CD14-positive monocyte (primary cell): Measurements from ENCODE around the gene DDX6. TPM values are rescaled to one million over a fixed set of nuclear protein-coding genes. Genes with fewer than 3 reads are reported as not detected.

Source experiments
- DNase-seq, 3 donors: peaks; one replicate each; pipeline ENCODE4 v3.0.0-alpha.2; 2011 to 2022
- H2AFZ ChIP-seq: 2 replicates; pipeline ENCODE4 v1.6.0; 2012; ENCODE audit warnings: mild to moderate bottlenecking, low read depth, low read length, inconsistent platforms; ENCODE audit not compliant: insufficient read depth, poor library complexity, severe bottlenecking
- H3K27ac ChIP-seq, 2 donors: 1 replicate in 1 of 2; 2 replicates in 1 of 2; pipeline ENCODE4 v1.5.1; 2012 to 2013; ENCODE audit warnings: low read length in 2 of 2, control low read depth in 1 of 2, inconsistent platforms in 1 of 2, low read depth in 1 of 2, mild to moderate bottlenecking in 1 of 2
- H3K27me3 ChIP-seq, 2 donors: one replicate each; pipeline versions ENCODE4 v1.6.0 to v1.6.1; 2011 to 2013; ENCODE audit warnings: low read length in 2 of 2; ENCODE audit not compliant: control insufficient read depth in 2 of 2, insufficient read depth in 2 of 2
- H3K36me3 ChIP-seq, 2 donors: replicated peaks in 1 of 2; 1 replicate in 1 of 2; 2 replicates in 1 of 2; pipeline versions ENCODE4 v1.5.1 to v1.6.1; 2012 to 2013; ENCODE audit warnings: low read length in 2 of 2, control low read depth in 1 of 2, inconsistent platforms in 1 of 2, mild to moderate bottlenecking in 1 of 2; ENCODE audit not compliant: insufficient read depth in 2 of 2, control insufficient read depth in 1 of 2
- H3K4me1 ChIP-seq, 2 donors: 1 replicate in 1 of 2; 2 replicates in 1 of 2; pipeline versions ENCODE4 v1.5.1 to v1.6.1; 2012 to 2013; ENCODE audit warnings: low read length in 2 of 2, control low read depth in 1 of 2, inconsistent platforms in 1 of 2, mild to moderate bottlenecking in 1 of 2, moderate library complexity in 1 of 2; ENCODE audit not compliant: insufficient read depth in 2 of 2, control insufficient read depth in 1 of 2
- H3K4me2 ChIP-seq: replicated peaks from 2 replicates; pipeline ENCODE3; 2012; ENCODE audit warnings: low read length, moderate library complexity, mild to moderate bottlenecking; ENCODE audit not compliant: poor library complexity, severe bottlenecking; ENCODE audit errors: extremely low read depth
- H3K4me3 ChIP-seq, 3 experiments: fragments of 200-600 bp in 1 of 3; sonication (generic) in 1 of 3; replicated peaks in 1 of 3; 1 replicate in 2 of 3; 2 replicates in 1 of 3; pipeline ENCODE4 v1.5.1; 2011 to 2013; ENCODE audit warnings: low read length in 3 of 3, mild to moderate bottlenecking in 3 of 3, control low read depth in 2 of 3, low read depth in 2 of 3, inconsistent platforms in 1 of 3, moderate library complexity in 1 of 3
- H3K79me2 ChIP-seq: 2 replicates; pipeline ENCODE4 v1.6.0; 2012; ENCODE audit warnings: mild to moderate bottlenecking, control low read depth, inconsistent platforms, low read length, moderate library complexity; ENCODE audit not compliant: insufficient read depth
- H3K9ac ChIP-seq: 2 replicates; pipeline ENCODE4 v1.6.0; 2017; ENCODE audit warnings: low read length, mild to moderate bottlenecking; ENCODE audit not compliant: insufficient read depth, poor library complexity, severe bottlenecking
- H3K9me3 ChIP-seq, 2 donors: replicated peaks in 1 of 2; 1 replicate in 1 of 2; 2 replicates in 1 of 2; pipeline versions ENCODE4 v1.5.1 to v1.6.1; 2012 to 2013; ENCODE audit warnings: low read length in 2 of 2, control low read depth in 1 of 2; ENCODE audit not compliant: control insufficient read depth in 1 of 2, insufficient read depth in 1 of 2
- H4K20me1 ChIP-seq: 2 replicates; pipeline ENCODE4 v1.6.0; 2012; ENCODE audit warnings: mild to moderate bottlenecking, low read length, control low read depth, moderate library complexity; ENCODE audit not compliant: insufficient read depth
- H3K27ac Mint-ChIP-seq, 7 donors: one replicate each; pipeline ENCODE4 v1.8.0; 2020; ENCODE audit warnings: mild to moderate bottlenecking in 7 of 7, mixed read lengths in 7 of 7, moderate library complexity in 6 of 7, inconsistent platforms in 2 of 7
- H3K27me3 Mint-ChIP-seq, 3 donors: one replicate each; pipeline ENCODE4 v1.8.0; 2021 to 2022; ENCODE audit warnings: low read depth in 3 of 3, mild to moderate bottlenecking in 3 of 3, mixed read lengths in 3 of 3, moderate library complexity in 3 of 3, inconsistent platforms in 1 of 3
- H3K36me3 Mint-ChIP-seq, 2 donors: one replicate each; pipeline ENCODE4 v1.8.0; 2020; ENCODE audit warnings: mixed read lengths in 2 of 2, inconsistent platforms in 1 of 2, mild to moderate bottlenecking in 1 of 2
- H3K4me1 Mint-ChIP-seq: one replicate; pipeline ENCODE4 v1.8.0; 2020; ENCODE audit warnings: mild to moderate bottlenecking, mixed read lengths
- H3K4me3 Mint-ChIP-seq, 2 donors: one replicate each; pipeline ENCODE4 v1.8.0; 2020; ENCODE audit warnings: mild to moderate bottlenecking in 2 of 2, mixed read lengths in 2 of 2, moderate library complexity in 1 of 2
- H3K9me3 Mint-ChIP-seq, 7 donors: one replicate each; pipeline ENCODE4 v1.8.0; 2020 to 2022; ENCODE audit warnings: mixed read lengths in 7 of 7, mild to moderate bottlenecking in 6 of 7, moderate library complexity in 6 of 7, inconsistent platforms in 2 of 7
- CTCF ChIP-seq: fragments of 200-600 bp; IDR thresholded peaks from one replicate; pipeline ENCODE4 v1.8.0; 2022; ENCODE audit warnings: antibody characterized with exemption, mild to moderate bottlenecking
- WGBS: methylation state at CpG from one replicate; pipeline ENCODE4 v1.1.5; 2013; ENCODE audit warnings: missing lambda C conversion rate; ENCODE audit not compliant: insufficient coverage; 5-methylcytosine and 5-hydroxymethylcytosine counted together
- intact Hi-C, 2 donors: fragments of 100-400 bp; cut with micrococcal nuclease; formaldehyde crosslinking; loops; one replicate each; pipeline versions ENCODE4 v1.15.0 to v1.15.1; 2023
- polyA plus RNA-seq, 3 donors: library from polyadenylated mRNA; depleted of rRNA in 1 of 3; unstranded in 2 of 3; stranded (reverse) in 1 of 3; fragments of 300-500 nt in 2 of 3; fragments of >200 nt in 1 of 3; fragmentation: Illumina TruSeq in 2 of 3; gene quantifications; 1 replicate in 2 of 3; 2 replicates in 1 of 3; pipeline ENCODE4 v1.2.3, GENCODE V29; 2012 to 2021

Gene DDX6
- polyA plus RNA-seq, 3 donors: 17.8 to 31.9 (median 28.0) TPM

GRCh38 chr11:118791961-118792569 is 1.1 kb upstream of the DDX6 start:
- Histone ChIP-seq H3K36me3 (no peaks in the 10 kb centered on the region), H4K20me1 (peaks cover 29% of the 10 kb centered on the region), H3K27me3 (no peaks in the 10 kb centered on the region), H3K4me3 (peak overlapping the region; percentile 89 to 99 (median 96)), H3K4me2 (peak overlapping the region; percentile 94), H2AFZ (peak overlapping the region; percentile 85), H3K79me2 (peaks cover 53% of the 10 kb centered on the region), H3K27ac (peak overlapping the region; percentile 98 to 99), H3K9ac (peak overlapping the region; percentile 98), H3K4me1 (peaks cover 28 to 49% of the 10 kb centered on the region in 2 donors), H3K9me3 (no peaks in the 10 kb centered on the region)
- peak overlapping the region; percentile 99 for H3K27ac Mint-ChIP-seq
- H3K9me3 Mint-ChIP-seq: no peaks in the 10 kb centered on the region
- DNase-seq: peak in 2 of 3 donors; percentile 9 to 20
- peaks cover 34% of the 10 kb centered on the region for H3K4me1 Mint-ChIP-seq
- H3K27me3 Mint-ChIP-seq: peaks cover 0 to 4% (median 4%) of the 10 kb centered on the region in 3 donors
- WGBS: 0% methylated on average over 38 of the region's 39 CpGs
- TF ChIP-seq CTCF: no peak
- peaks cover 0 to 4% of the 10 kb centered on the region in 2 donors for H3K36me3 Mint-ChIP-seq
- intact Hi-C loops: loop anchor here in 1 of 2 donors (5.0 to 10.0 kb wide), 2 partner anchors 87 to 135 kb away; partner anchors contain the start of gene BCL9L
- H3K4me3 Mint-ChIP-seq: peak overlapping the region; percentile 97 to 99

GRCh38 chr11:118790357-118791110 is 430 bp downstream of the DDX6 start:
- H3K4me3 Mint-ChIP-seq: peak overlapping the region; percentile 97 to 99
- no peaks in the 10 kb centered on the region for H3K9me3 Mint-ChIP-seq
- Histone ChIP-seq H3K4me1 (peaks cover 24 to 51% of the 10 kb centered on the region in 2 donors), H3K9ac (peak overlapping the region; percentile 98), H3K27me3 (no peaks in the 10 kb centered on the region), H3K4me2 (peak overlapping the region; percentile 94), H3K36me3 (peaks cover 5 to 8% of the 10 kb centered on the region in 2 donors), H4K20me1 (peaks cover 45% of the 10 kb centered on the region), H2AFZ (peak overlapping the region; percentile 85), H3K9me3 (no peaks in the 10 kb centered on the region), H3K79me2 (peaks cover 68% of the 10 kb centered on the region), H3K4me3 (peak overlapping the region; percentile 89 to 99 (median 96)), H3K27ac (peak overlapping the region; percentile 98 to 99)
- peaks cover 0 to 4% (median 2%) of the 10 kb centered on the region in 3 donors for H3K27me3 Mint-ChIP-seq
- intact Hi-C loops: loop anchor here in 1 of 2 donors (5.0 to 10.0 kb wide), 2 partner anchors 86 to 137 kb away; partner anchors contain the start of gene BCL9L
- H3K4me1 Mint-ChIP-seq: peaks cover 37% of the 10 kb centered on the region
- no peak for TF ChIP-seq CTCF
- DNase-seq: peak in 1 of 3 donors; percentile 57
- peaks cover 4 to 11% of the 10 kb centered on the region in 2 donors for H3K36me3 Mint-ChIP-seq
- H3K27ac Mint-ChIP-seq: peak overlapping the region; percentile 99
- under 1% methylated on average over 47 of the region's 54 CpGs for WGBS
